ENCODE measurements around the gene KAZALD1. TPM values are rescaled to one million over a fixed set of nuclear protein-coding genes. Genes with fewer than 3 reads are reported as not detected.
A peak's percentile ranks its signal among the peaks of the same experiment; 100 is the strongest.

KAZALD1 gene
- total RNA-seq, 4 donors from 2014 or later, result 1.0 to 4.0 (median 2.6) TPM

- no peak for DNase-seq (ENCODE audit: extremely low spot score)
- H3K27me3 ChIP-seq, result peaks cover 0 to 99% (median 27%) of the 10 kb centered on the region in 4 donors
- WGBS, result 76% methylated on average over 6 of the region's 6 CpGs
- intact Hi-C loops (cut with DNase I), result loop anchor here (1.0 kb wide), 1 partner anchor 47 kb away; no protein-coding TSS in a partner anchor
- H3K27ac ChIP-seq (replicated peaks in 1 of 4), result no peak overlapping the region
- TF ChIP-seq POLR2A (IDR thresholded peaks at IDR 0.05; ENCODE audit: low read depth) (no peak), CTCF (IDR thresholded peaks at IDR 0.05) (no peak), POLR2AphosphoS5 (IDR thresholded peaks at IDR 0.05) (no peak), EP300 (IDR thresholded peaks at IDR 0.05) (no peak)
- H3K36me3 ChIP-seq, result no peaks in the 10 kb centered on the region
- no peak overlapping the region for H3K4me3 ChIP-seq
- H3K4me1 ChIP-seq, result no peaks in the 10 kb centered on the region
- no peaks in the 10 kb centered on the region for H3K9me3 ChIP-seq
Measured at GRCh38 chr10:101095004-101095403, 33.2 kb downstream of the KAZALD1 start.

GRCh38 chr10:101095550-101096213 is 33.9 kb downstream of the KAZALD1 start:
- TF ChIP-seq EP300 (IDR thresholded peaks at IDR 0.05) (no peak), POLR2A (IDR thresholded peaks at IDR 0.05; ENCODE audit: low read depth) (no peak), CTCF (IDR thresholded peaks at IDR 0.05) (peak; percentile 65 to 81 (median 69)), POLR2AphosphoS5 (IDR thresholded peaks at IDR 0.05) (no peak)
- no peaks in the 10 kb centered on the region for H3K4me1 ChIP-seq
- H3K27ac ChIP-seq (replicated peaks in 1 of 4), result no peak overlapping the region
- intact Hi-C loops (cut with DNase I), result loop anchor here (1.0 kb wide), 1 partner anchor 47 kb away; no protein-coding TSS in a partner anchor
- no peaks in the 10 kb centered on the region for H3K36me3 ChIP-seq
- no peak for DNase-seq (ENCODE audit: extremely low spot score)
- H3K4me3 ChIP-seq, result no peak overlapping the region
- H3K27me3 ChIP-seq, result peaks cover 0 to 100% (median 27%) of the 10 kb centered on the region in 4 donors
- WGBS, result 28% methylated on average over 5 of the region's 7 CpGs
- no peaks in the 10 kb centered on the region for H3K9me3 ChIP-seq

- Histone ChIP-seq H3K27ac (replicated peaks in 1 of 4) (no peak overlapping the region), H3K27me3 (peaks cover 0 to 100% (median 26%) of the 10 kb centered on the region in 4 donors), H3K9me3 (no peaks in the 10 kb centered on the region), H3K4me3 (no peak overlapping the region), H3K4me1 (no peaks in the 10 kb centered on the region), H3K36me3 (no peaks in the 10 kb centered on the region)
- DNase-seq (ENCODE audit: extremely low spot score), result no peak
- WGBS, result 100% methylated on average over 3 of the region's 4 CpGs
- intact Hi-C loops (cut with DNase I), result no loop called here
- TF ChIP-seq EP300 (IDR thresholded peaks at IDR 0.05) (no peak), CTCF (IDR thresholded peaks at IDR 0.05) (no peak), POLR2A (IDR thresholded peaks at IDR 0.05; ENCODE audit: low read depth) (no peak), POLR2AphosphoS5 (IDR thresholded peaks at IDR 0.05) (no peak)
Measured at GRCh38 chr10:101096378-101096777, 34.6 kb downstream of the KAZALD1 start.

GRCh38 chr10:101097881-101098280 is 36.1 kb downstream of the KAZALD1 start:
- H3K4me1 ChIP-seq, result no peaks in the 10 kb centered on the region
- no peaks in the 10 kb centered on the region for H3K36me3 ChIP-seq
- H3K4me3 ChIP-seq, result no peak overlapping the region
- H3K9me3 ChIP-seq, result no peaks in the 10 kb centered on the region
- no peak for TF ChIP-seq POLR2A (IDR thresholded peaks at IDR 0.05; ENCODE audit: low read depth)
- no peak for TF ChIP-seq POLR2AphosphoS5 (IDR thresholded peaks at IDR 0.05)
- TF ChIP-seq CTCF (IDR thresholded peaks at IDR 0.05), result no peak
- no peak for TF ChIP-seq EP300 (IDR thresholded peaks at IDR 0.05)
- intact Hi-C loops (cut with DNase I), result no loop called here
- H3K27ac ChIP-seq (replicated peaks in 1 of 4), result no peak overlapping the region
- 53% methylated on average over 3 of the region's 4 CpGs for WGBS
- peaks cover 0 to 97% (median 17%) of the 10 kb centered on the region in 4 donors for H3K27me3 ChIP-seq
- DNase-seq (ENCODE audit: extremely low spot score), result no peak
